ENCODE results near the gene PDLIM5.

PDLIM5 gene

DNA sequence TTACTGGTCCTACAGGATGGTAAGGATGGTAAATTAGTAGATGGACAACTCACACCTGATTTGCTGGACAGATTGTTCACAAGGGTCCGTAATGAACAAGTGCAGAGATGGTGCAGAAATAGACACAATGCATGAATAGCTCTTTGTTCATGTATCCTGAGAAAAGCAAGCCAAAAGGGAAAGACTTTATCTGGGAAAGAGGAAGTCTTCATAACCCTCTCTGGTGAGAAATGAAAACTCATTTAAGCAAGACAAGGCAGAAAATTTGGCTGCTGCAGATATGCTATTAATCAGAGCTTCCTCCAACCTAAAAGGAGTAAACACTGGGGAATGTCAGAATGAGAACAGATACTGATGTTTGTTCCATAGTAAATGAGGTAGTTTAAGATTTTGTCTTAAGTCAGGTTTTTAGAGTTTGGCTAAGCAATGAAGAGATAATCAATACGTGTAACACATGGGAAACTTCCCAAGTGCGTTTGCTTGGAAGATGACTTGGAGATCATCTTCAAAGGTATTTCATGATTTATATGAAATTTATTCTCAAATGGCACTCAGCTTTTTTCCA is 153.6 kb downstream of the PDLIM5 start:
- TF ChIP-seq, protein P1, sequence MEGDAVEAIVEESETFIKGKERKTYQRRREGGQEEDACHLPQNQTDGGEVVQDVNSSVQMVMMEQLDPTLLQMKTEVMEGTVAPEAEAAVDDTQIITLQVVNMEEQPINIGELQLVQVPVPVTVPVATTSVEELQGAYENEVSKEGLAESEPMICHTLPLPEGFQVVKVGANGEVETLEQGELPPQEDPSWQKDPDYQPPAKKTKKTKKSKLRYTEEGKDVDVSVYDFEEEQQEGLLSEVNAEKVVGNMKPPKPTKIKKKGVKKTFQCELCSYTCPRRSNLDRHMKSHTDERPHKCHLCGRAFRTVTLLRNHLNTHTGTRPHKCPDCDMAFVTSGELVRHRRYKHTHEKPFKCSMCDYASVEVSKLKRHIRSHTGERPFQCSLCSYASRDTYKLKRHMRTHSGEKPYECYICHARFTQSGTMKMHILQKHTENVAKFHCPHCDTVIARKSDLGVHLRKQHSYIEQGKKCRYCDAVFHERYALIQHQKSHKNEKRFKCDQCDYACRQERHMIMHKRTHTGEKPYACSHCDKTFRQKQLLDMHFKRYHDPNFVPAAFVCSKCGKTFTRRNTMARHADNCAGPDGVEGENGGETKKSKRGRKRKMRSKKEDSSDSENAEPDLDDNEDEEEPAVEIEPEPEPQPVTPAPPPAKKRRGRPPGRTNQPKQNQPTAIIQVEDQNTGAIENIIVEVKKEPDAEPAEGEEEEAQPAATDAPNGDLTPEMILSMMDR (IDR thresholded peaks at IDR 0.05): no peak

- TF ChIP-seq, protein P1 (IDR thresholded peaks at IDR 0.05): no peak
These were observed 158.4 kb downstream of the PDLIM5 start for GRCh38 chr4:94610145-94610544.

- TF ChIP-seq, protein P1 (IDR thresholded peaks at IDR 0.05): no peak
These were observed 161.5 kb downstream of the PDLIM5 start for GRCh38 chr4:94613248-94613647.

- TF ChIP-seq, protein P1 (IDR thresholded peaks at IDR 0.05): no peak
These were observed 163.7 kb downstream of the PDLIM5 start for GRCh38 chr4:94615451-94615850.

- TF ChIP-seq, protein P1 (IDR thresholded peaks at IDR 0.05): peak; percentile 85
These were observed 169.8 kb downstream of the PDLIM5 start for GRCh38 chr4:94621491-94622080.

- TF ChIP-seq, protein P1 (IDR thresholded peaks at IDR 0.05): no peak
These were observed 171.6 kb downstream of the PDLIM5 start for GRCh38 chr4:94623126-94623911.

DNA sequence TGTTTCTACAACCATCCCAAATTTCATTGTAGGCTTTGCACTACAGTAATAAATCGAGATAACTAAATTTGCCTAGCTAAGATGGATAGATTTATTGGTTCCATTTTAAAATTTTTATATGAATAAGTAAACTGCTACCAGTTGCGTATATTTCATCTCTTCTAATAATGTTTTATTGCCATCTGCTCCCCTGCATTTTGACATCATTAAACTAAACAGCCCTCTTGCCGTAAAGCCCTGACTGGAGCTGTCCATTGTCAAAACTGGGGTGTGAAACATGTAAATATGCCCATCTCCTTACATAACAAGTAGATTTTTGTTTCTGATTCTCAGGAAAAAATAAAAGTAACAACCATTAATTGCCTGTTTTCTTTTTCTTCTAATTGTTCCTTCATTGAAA is 175.2 kb downstream of the PDLIM5 start:
- TF ChIP-seq, protein P1 (IDR thresholded peaks at IDR 0.05): no peak
